Medulla oblongata (tissue), 1 donor: ENCODE data around the gene SRSF6.
"Not testable (repeated sequence)": the region's sequence is repeated elsewhere in the genome, so short reads cannot be mapped to it uniquely, and the experiment has no call there.

ENCODE experiments used
- DNase-seq: peaks from one replicate; pipeline ENCODE4 v3.0.0-alpha.2; 2015; ENCODE audit errors: extremely low spot score

SRSF6 gene

DNA sequence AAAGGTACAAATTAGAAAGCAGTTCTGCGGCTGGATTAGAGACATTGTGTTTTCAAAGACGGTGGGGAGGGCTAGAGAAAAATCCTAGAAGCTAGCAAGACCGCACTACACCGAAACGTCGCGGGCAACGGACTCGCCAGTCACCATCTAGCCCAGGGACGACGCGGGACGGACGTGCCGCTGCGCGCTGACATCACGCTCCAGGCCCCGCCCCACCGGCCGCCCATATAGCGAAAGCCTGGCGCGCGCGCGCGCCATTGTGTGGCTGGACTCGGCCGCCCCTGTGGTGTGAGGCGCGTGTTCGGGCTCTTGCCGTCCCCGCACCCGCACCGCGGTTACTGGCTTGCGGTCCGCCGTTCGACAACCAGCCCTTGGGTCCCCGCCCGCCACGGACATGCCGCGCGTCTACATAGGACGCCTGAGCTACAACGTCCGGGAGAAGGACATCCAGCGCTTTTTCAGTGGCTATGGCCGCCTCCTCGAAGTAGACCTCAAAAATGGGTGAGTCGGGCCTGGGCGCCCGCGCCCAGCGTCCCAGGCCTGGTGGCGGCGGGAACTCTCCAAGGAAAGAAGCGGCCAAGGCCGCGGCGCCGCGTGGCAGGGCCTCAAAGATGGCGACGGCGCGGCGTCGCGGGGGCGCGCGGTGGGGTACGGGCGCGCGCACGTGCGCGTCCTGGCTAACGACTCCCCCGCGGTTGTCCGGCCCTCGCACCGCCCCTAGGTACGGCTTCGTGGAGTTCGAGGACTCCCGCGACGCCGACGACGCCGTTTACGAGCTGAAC is at the start of gene SRSF6:
SRSF6 (plus strand) TSS at position 257 of the 782 bp plus-strand sequence; CDS start at position 395, 138 bp downstream.
- peak; percentile 96 for DNase-seq

DNA sequence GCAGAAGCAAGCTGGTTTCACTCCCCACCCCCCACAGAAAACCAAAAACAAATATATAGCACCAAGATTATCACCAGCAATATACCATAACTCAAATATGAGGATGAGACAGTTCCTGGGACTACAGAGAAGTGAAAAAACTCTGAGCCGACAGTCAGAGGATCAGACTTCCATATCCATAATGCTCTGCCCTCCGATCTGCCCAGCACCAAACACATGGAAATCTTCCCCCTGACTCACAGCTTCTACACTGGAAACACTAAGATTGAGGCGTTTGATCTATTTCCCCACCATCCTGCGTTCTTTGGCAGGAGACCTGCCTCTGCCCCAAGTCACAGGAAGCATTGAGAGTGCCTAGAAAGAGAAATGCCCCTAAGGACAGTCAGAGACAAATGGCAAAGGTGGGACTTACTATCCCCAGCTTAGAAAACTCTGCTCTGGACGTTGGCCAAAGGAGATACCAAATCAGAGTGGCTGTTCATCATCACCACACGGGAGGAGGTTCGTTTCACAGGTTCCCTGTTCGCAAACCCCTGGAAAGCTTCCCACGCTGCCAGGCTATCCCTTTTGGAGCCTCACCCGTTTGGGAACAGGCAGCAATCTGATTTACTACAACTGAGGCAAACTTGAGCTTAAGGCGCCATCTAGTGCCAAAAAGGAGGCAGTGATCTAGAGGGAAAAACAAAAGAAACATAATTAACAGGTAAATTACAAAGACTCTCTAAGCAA is 48.7 kb upstream of the SRSF6 start:
- no peak for DNase-seq

DNA sequence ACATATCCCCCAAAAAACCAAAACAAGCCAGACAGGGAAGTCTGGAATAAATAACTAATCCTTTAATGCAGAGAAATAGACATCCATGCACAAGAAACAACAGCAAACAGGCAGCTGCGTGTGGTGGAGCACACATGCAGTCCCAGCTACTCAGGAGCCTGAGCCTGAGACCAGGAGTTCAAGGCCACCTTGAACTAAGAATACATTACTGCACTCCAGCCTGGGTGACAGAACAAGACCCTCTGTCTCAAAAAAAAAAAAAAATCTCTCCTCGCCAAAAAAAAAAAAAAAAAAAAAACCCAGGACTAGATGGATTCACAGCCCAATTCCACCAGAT is 48.2 kb upstream of the SRSF6 start:
- DNase-seq = no peak

DNA sequence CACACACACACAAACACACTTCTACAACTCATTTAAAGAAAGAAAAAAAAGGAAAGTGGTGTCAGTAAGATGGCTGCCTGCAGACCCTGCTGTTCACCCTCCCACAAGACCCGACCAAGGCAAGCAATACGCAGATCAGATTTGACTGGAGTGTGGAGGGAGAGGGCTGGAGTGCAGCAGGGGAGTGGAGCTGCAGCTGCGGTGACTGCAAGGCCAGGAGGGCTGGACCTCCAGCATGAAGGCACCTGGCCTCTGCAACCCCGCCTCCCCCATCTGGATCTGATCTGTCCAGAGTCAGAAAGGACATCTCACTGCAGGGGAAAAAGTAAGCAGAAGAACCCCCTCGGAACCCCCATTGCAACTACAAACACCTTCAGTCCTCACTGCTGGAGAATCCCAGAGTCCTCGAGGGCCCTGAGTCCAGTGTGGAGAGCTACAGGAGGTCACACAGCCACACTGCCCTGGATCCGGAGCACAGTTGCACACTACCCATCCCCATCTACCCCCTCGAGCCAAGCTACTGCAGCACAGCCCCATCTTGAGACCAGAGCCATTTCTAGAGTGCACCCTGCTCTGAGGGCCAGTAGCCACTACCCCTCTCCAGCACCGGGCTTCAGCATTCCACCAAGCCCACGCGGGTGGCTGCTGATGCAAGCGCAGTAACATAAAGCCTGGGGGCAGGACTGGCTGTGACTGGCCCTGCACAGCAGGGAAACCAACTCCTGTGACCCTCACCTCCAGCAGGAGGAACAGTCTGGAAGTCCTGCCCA is 41.9 kb upstream of the SRSF6 start:
- DNase-seq = no peak

DNA sequence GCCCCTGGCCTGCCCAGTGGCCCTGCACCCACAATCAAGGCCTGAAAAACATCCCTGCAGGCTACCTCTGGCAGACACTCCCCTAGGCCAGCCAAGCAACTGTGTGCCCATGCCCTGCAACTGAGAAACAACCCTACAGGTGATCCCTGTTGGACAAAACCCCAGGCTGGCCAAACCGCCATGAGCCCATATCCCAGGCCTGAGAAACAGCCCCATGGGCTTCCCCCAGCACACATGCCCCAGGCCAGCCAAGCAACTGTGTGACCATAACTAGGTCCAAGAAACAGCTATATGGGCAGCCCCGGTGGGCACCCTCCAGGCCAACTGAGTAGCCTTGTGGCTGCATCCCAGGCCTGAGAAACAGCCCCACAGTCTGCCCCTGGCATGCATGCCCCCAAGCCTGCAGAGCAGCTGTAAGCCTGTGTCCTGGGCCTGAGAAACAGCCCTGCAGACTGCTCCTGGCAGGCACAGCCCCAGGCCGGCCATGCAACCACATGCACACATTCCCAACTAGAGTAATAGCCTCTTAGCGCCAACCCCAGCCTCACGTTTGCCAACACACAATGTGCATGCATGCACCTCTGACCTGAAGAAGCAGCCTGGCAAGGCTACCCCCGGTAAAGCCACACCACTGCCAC is 41.0 kb upstream of the SRSF6 start:
- no peak for DNase-seq

DNA sequence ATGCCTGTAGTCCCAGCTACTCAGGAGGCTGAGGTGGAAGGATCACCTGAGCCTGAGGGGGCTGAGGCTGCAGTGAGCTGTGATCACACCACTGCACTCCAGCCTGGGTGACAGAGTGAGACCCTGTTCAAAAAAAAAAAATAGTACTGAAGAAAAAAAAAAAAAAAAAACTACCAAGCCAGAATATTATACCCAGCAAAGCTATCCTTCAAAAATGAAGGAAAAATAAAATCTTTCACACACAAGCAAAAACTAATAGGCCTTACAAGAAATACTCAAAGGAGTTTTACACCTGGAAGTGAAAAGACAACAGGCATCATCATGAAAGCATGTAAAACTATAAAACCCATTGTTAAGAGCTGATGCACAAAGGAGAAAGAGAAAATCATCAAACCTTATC is 37.5 kb upstream of the SRSF6 start:
- DNase-seq = no peak

DNA sequence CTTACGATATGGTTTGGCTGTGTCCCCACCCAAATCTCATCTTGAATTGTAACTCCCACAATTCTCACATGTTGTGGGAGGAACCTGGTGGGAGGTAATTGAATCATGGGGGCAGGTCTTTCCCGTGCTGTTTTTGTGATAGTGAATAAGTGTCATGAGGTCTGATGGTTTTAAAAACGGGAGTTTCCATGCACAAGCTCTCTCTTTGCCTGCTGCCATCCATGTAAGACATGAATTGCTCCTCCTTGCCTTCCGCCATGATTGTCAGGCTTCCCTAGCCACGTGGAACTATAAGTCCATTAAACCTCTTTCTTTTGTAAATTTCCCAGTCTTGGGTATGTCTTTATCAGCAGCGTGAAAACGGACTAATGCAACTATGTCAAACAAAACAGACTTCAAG is 36.8 kb upstream of the SRSF6 start:
- not testable (repeated sequence) for DNase-seq

DNA sequence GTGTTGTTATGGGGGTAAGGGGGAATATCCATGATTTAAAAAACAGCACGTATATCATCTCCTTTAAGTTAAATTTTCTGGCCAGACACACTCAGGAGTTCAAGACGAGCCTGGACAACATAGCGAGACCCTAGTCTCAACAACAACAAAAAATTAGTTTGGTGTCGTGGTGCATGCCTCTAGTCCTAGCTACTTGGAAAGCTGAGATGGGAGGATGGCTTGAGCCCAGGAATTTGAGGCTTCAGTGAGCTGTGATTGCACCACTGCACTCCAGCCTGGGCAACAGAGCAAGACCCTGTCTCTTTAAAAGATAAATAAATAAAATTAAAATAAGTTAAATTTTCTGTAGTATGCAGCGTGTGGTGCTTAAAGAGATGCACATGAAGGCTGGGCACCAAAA is 31.5 kb upstream of the SRSF6 start:
- DNase-seq = no peak

DNA sequence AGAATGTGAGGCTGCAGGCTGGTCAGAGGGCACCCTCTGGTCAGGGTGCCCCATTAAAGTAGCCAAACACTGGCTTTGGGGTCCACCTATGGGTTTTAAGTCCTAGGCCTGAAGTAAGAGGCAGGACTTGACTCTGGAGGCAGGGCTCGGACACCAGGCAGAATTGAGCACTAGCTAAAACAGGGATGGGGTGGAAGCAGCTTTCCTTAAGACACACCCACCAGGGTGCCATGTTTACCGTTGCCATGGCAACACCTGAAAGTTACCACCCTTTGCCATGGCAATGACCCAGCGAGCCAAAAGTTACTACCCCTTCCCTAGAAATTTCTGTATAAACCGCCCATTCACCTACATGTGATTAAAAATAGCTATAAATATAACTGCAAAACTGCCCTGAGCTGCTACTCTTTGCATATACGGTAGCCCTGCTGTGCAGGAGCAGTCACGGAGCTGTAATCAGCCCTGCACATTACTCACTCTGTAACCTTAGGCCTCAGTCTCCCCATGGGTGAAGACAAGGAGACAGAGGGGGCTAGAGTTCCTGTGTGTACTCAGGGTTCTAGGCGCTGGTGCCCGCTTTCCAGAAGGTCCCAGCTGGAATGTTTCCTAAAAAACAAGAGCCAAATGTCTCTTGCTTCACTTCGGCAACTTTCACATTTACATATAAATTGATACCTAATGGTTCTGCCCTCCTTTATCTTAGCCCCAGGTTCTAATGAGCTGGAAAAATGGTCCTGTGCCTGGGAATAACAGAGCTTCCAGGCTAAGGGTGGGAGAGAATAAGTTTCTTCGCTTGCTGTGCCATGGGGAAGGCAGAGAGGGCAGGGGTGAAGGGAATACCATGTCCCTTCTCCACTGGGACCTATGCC is 27.2 kb upstream of the SRSF6 start:
- DNase-seq = no peak

DNA sequence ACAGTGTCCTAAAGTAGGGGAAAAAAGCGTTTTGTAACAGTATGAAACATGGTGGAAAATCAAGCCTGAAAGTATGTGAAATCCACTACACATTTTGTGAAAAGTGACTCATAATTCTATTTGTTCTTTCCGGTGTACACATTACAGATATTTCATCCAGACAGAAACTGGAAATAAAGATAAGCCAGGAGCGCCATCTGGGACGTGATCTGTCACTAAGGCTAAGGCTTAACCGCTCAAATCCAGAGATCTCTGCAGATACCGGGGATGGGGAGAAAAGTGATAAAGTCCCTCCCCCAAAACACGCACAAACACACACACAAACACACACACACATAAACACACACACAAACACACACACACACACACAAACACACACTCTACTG is 26.6 kb upstream of the SRSF6 start:
- DNase-seq = no peak

DNA sequence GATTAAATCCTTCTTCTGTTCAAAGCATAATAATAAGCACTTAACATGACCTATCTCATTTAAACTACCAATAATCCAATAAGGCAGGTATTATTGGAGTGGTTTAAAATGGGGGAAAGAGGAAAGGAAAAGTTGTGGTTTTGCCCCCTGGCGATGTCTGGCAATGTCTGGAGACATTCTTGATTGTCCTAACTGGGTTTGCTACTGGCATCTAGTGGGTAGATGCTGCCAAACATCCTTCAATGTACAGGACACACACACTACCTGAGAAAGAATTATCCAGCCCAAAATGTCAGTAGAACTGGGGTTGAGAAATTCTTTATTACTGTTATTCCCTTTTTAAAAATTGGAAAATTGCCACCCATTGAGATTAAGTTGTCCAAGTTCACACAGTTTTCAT is 25.2 kb upstream of the SRSF6 start:
- no peak for DNase-seq

DNA sequence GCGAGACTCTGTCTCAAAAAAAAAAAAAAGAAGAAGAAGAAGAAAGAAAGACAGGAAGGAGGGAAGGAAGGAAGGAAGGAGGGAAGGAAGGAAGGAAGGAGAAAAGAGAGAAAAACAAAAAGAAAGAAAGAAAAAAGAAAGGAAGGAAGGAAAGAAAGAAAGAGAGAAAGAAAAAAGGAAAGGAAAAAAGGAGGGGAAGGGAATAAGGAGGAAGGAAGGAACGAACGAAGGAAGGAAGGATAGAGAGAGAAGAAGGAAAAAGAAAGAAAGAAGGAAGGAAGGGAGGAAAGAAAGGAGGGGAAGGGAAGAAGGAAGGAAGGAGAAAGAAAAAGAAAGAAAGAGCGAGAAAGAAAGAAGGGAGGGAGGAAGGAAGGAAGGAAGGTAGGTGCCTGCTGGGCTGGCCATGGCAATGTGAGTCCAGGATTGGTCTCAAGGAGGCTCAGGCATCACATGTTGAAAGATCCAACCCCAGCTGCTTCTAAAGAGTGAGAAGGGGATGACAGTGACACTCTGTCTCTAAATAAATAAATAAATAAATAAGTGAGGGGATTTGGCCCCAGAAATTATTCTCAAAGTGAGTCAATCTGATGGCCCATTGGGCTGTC is 24.3 kb upstream of the SRSF6 start:
- DNase-seq = no peak

DNA sequence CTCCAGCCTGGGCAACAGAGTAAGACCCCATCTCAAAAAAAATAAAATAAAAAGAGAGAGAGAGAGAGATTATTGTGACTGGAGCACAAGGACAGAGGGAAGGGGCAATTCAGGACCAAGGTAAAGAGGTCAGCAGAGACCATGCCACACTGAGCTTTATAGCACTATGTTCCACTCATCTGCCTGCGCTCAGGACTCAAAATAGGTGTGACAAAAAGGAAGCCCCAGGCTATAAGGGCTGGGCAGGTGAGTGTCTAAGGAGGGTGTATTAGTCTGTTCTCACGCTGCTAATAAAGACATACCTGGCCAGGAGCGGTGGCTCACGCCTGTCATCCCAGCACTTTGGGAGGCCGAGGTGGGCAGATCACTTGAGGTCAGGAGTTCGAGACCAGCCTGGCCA is 23.1 kb upstream of the SRSF6 start:
- DNase-seq = no peak

DNA sequence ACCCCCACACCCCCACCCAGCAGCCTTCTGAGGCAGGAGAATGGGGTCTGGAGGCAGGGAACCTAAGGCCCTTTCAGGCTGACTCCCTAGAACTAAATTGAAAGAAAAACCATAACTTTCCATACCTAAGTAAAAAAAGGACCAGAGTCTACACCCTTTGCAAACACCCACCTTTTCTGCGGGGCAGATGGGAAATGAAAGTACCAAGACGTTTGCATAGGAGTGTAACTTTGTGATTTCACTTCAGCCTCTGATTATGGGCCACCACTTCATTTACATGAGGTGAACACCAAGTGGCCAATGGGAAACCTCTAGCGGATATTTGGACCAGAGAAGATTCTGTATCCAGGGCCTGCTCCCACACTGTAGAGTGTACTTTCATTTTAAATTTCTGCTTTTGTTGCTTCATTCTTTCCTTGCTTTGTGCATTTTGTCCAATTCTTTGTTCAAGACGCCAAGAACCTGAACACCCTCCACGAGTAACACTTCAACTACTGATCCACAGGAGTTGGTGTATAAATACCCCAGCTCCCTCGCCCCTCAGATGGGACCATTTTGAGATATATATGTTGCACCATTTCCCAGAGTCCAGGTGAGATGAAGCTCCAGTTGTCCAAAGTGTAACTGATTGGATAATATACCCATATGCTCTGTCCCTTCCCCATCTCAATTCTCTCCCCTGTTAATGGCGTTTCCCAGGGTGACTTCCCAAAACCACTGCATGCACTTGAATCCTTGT is 18.9 kb upstream of the SRSF6 start:
- no peak for DNase-seq

DNA sequence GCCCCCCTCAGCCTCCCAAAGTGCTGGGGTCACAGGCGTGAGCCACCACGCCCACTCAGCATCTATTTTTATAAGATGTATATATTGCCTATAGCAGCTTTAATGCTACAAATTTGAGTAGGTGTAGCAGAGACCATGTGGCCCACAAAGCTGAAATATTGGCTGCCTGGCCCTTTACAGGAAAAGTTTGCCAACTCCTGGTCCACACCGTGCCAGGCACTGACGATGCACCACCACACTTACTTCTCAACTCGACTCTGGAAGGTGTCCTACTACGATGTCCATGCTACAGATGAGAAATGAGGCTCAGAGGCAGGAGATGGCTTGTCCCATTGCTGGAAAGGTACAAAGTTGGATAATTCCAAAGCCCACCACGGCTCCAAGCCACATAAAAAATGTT is 17.2 kb upstream of the SRSF6 start:
- no peak for DNase-seq

DNA sequence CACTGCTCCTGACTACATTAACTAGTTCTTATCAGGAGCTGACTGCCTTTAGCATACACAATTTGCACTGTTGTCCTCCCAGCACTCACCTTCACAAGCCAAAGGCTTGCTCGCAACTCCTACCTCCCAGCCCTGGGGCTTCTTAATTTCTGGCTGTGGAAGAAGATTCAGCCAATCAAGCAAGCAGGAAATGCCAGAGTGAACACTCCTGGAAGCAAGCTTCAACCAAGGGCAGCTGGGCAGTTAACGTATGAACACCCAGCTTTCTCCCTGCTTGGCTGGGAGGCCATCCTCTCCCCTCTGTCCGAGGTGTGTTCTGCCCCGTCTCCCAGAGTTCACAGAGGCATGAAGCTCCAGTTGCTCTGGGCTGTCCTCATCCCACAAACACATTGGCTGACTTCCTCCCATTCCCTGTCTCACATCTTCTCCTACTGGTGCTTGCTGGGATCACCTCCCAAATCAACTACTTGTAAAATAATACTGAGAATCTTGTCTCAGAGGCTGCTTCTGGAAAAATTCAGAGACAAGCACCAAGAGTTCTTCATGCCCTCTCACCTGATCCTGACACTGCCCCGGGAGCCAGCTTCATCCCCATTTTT is 15.3 kb upstream of the SRSF6 start:
- no peak for DNase-seq

DNA sequence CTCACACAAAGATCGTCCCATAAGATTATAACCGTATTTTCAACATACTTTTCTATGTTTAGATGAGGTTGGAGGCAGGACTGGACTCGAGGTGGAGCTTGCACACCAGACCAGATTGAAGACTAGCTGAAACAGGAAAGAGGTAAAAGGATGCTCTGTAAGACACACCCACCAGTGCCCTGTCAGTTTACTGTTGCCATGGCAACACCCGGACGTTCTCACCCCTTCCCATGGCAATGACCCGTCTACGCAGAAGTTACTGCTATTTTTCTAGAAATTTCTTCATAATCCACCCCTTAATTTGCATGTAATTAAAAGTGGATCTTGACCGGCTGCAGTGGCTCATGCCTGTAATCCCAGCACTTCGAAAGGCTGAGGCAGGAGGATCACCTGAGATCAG is 13.6 kb upstream of the SRSF6 start:
- DNase-seq = no peak

DNA sequence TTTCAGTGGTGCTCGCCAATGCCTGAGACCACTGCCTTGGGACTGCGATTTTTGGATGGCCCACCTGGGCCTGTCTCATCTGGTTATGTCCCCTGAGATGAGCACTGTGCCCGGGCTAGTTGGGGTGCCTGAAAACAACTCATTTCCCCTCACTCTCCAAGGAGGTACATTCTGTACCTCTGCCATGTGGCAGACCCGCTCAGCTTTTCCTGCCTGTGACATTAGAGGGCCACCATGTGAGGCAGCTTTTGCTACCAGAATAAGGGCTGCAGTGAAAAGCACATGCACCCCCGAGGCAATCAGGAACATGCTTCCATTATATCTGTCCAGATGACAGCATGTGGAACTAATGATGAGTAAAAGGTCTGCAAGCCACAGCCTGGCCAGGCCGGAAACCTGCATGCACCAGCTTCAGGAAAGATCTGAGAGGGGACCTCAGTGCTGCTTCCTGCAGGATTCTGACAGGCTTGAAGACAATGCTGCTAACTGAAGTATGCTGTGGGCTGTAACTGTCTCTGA is 11.3 kb upstream of the SRSF6 start:
- no peak for DNase-seq

DNA sequence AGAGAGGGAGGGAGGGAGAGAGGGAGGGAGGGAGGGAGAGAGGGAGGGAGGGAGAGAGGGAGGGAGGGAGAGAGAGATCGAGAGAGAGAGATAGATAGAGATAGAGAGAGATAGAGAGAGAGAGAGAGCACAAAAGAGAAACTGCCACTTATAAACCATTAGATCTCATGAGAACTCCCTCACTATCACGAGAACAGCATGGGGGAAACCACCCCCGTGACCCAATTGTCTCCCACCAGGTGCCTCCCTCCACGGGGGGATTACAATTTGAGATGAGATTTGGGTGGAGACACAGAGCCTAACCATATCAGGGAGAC is 9.3 kb upstream of the SRSF6 start:
- not testable (repeated sequence) for DNase-seq
